Measurements from ENCODE around the gene LDLRAD4. TPM values are rescaled to one million over a fixed set of nuclear protein-coding genes. Genes with fewer than 3 reads are reported as not detected.
A peak's percentile ranks its signal among the peaks of the same experiment; 100 is the strongest.

The LDLRAD4 gene
- total and polyA plus RNA-seq, 11 donors = 10.4 to 44.0 (median 29.6) TPM

DNA sequence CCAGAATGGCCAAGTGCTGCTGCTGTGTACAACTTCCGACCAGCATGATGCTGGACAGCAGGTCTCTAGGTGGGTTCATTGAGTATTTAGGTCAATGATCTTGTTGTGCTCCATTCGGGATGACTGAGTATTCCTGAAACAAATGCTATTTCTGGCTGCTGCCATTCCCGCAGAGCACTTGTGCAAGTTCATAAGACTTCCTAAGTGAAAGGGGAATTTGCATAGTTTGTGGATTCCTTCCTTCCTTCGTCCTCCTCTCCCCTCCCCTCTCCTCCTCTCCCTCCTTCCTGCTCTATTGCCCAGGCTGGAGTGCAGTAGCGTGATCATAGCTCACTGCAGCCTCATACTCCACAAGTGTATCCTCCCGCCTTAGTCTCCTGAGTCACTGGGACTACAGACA is 40.4 kb downstream of the LDLRAD4 start:
- H3K27ac ChIP-seq = peak overlapping the region in 2 of 12 donors; percentile 38 to 81
- H3K9me3 ChIP-seq = no peaks in the 10 kb centered on the region
- TF ChIP-seq, protein P1, sequence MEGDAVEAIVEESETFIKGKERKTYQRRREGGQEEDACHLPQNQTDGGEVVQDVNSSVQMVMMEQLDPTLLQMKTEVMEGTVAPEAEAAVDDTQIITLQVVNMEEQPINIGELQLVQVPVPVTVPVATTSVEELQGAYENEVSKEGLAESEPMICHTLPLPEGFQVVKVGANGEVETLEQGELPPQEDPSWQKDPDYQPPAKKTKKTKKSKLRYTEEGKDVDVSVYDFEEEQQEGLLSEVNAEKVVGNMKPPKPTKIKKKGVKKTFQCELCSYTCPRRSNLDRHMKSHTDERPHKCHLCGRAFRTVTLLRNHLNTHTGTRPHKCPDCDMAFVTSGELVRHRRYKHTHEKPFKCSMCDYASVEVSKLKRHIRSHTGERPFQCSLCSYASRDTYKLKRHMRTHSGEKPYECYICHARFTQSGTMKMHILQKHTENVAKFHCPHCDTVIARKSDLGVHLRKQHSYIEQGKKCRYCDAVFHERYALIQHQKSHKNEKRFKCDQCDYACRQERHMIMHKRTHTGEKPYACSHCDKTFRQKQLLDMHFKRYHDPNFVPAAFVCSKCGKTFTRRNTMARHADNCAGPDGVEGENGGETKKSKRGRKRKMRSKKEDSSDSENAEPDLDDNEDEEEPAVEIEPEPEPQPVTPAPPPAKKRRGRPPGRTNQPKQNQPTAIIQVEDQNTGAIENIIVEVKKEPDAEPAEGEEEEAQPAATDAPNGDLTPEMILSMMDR (IDR thresholded peaks at IDR 0.05) = no peak
- TF ChIP-seq POLR2A (IDR thresholded peaks at IDR 0.05) = no peak
- no peaks in the 10 kb centered on the region for H3K36me3 ChIP-seq
- H3K4me3 ChIP-seq = no peak overlapping the region
- ATAC-seq (peak in 3 of 4 donors; percentile 21 to 41 (median 38)), DNase-seq (peak in 1 of 5 donors; percentile 20)
- H3K27me3 ChIP-seq = no peaks in the 10 kb centered on the region
- WGBS, 4 donors = 36 to 40% (median 39%) methylated on average over 6 of the region's 6 CpGs
- peaks cover 6 to 53% (median 37%) of the 10 kb centered on the region in 12 donors for H3K4me1 ChIP-seq
- intact Hi-C loops (cut with DNase I) = no loop called here

DNA sequence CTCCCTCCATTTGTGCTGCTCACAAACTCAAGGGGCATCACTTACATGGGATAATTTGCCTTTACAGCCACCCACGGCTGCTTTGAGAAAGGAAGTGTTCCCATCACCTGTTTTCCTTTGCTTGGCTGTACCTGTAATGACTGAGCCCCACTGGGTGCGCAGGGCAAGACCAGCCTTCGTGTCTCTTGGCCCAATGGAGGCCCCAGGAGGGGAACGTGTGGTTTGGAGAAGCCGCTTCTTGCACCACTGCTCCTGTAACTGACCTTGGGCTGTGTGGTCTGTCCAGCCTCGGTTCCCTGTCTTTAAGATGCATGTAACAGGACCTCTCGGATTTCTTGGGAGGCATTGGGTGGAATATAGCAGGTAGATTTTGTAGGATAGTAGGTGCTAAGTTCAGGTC is 41.1 kb downstream of the LDLRAD4 start:
- DNase-seq (peak in 1 of 5 donors; percentile 27), ATAC-seq (no peak)
- H3K9me3 ChIP-seq = no peaks in the 10 kb centered on the region
- peak overlapping the region in 5 of 12 donors; percentile 15 to 81 (median 35) for H3K27ac ChIP-seq
- TF ChIP-seq POLR2A (IDR thresholded peaks at IDR 0.05) = no peak
- TF ChIP-seq, protein P1 (IDR thresholded peaks at IDR 0.05) = no peak
- H3K27me3 ChIP-seq = no peaks in the 10 kb centered on the region
- intact Hi-C loops (cut with DNase I) = loop anchor here in 1 of 10 donors (10.0 kb wide), 1 partner anchor 115 kb away; no protein-coding TSS in a partner anchor
- 60 to 76% (median 68%) methylated on average over 7 of the region's 7 CpGs for WGBS, 4 donors
- H3K36me3 ChIP-seq = no peaks in the 10 kb centered on the region
- H3K4me3 ChIP-seq = no peak overlapping the region
- peaks cover 6 to 56% (median 43%) of the 10 kb centered on the region in 12 donors for H3K4me1 ChIP-seq

DNA sequence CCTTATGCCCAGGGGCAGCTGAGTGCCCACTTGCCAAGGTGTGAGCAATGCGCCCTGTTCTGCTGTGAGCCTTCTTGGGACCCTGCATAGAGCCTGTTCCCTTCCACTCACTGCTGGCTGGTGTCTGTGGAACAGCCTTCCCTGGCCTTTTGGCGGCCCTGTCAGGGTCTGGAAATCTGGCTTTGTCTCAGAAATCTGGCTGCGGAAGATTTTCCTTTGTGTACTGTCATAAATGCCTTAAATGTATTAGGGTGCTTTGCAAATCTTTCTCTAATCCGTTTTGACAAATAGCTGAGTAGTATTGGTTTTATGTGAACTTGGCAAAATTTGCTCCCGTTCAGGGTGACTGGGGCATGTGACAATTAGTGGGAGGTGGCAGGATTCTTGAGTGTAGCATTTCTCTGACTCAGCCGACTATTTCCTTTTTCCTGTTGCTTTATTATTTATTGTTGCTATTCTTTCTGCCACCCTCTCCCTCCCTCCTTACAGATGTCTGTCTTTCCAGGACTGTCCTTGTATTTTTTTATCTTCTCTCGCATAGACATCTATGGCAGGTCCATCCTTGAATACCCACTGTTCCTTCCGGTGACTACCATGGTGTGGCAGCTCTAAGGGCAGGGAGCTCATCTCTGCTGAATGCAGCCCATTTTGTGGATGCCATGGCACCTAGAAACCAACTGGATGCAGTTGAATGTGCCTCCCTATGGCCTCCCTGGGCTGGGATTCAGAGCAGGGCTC is 41.8 kb downstream of the LDLRAD4 start:
- no peak for TF ChIP-seq POLR2A (IDR thresholded peaks at IDR 0.05)
- TF ChIP-seq, protein P1 (IDR thresholded peaks at IDR 0.05) = no peak
- Histone ChIP-seq H3K36me3 (no peaks in the 10 kb centered on the region), H3K4me1 (peaks cover 6 to 63% (median 49%) of the 10 kb centered on the region in 12 donors), H3K27ac (peak overlapping the region in 7 of 12 donors; percentile 8 to 81 (median 43)), H3K9me3 (no peaks in the 10 kb centered on the region), H3K4me3 (no peak overlapping the region), H3K27me3 (no peaks in the 10 kb centered on the region)
- peak in 3 of 4 donors; percentile 11 to 49 (median 17) for ATAC-seq
- intact Hi-C loops (cut with DNase I) = loop anchor here in 1 of 10 donors (10.0 kb wide), 1 partner anchor 114 kb away; no protein-coding TSS in a partner anchor
- 34 to 48% (median 45%) methylated on average over 8 of the region's 8 CpGs for WGBS, 4 donors
- peak in 1 of 5 donors; percentile 45 for DNase-seq

DNA sequence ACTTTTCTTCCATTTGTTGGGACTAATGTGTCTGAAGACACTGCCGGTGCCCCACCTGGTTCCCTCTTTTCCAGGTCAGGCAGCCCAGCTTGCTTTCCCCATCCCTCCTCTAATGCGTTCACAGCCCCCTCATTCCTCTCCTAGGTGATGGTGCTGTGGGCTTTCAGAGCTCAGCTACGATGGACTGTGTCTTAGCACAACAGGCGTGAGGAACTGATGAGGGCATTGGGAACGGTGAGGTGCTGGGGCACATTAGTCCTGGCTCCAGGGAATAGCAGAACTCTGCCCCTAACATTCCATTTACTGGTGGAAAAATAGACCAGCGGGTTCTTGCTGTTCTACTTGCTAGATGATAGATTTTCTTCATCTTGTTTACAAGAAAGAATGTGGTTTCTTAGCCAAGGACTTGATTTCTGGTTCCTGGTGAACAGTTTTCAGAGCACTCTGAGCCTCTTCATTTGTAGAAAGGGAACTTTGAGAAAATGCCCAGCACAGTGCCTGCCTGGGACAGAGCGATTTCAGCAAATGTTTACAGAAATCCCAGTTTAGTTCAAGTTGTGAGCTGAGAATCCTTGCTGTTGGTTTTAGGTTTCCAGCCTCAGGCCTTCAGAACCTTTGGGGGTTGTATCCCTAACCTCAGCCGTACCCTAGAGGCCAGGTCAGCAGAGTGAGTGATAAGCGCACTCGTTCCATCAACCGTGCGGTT is 42.5 kb downstream of the LDLRAD4 start:
- no peaks in the 10 kb centered on the region for H3K27me3 ChIP-seq
- H3K27ac ChIP-seq = peak overlapping the region in 5 of 12 donors; percentile 8 to 81 (median 45)
- DNase-seq (no peak), ATAC-seq (no peak)
- H3K4me3 ChIP-seq = no peak overlapping the region
- intact Hi-C loops (cut with DNase I) = loop anchor here in 1 of 10 donors (10.0 kb wide), 1 partner anchor 114 kb away; no protein-coding TSS in a partner anchor
- H3K4me1 ChIP-seq = peaks cover 6 to 70% (median 56%) of the 10 kb centered on the region in 12 donors
- H3K9me3 ChIP-seq = no peaks in the 10 kb centered on the region
- H3K36me3 ChIP-seq = no peaks in the 10 kb centered on the region
- TF ChIP-seq POLR2A (IDR thresholded peaks at IDR 0.05) = no peak
- TF ChIP-seq, protein P1 (IDR thresholded peaks at IDR 0.05) = no peak
- 83 to 90% (median 86%) methylated on average over 12 of the region's 12 CpGs for WGBS, 4 donors
